ENCODE results near the gene THAP6.
A peak's percentile ranks its signal among the peaks of the same experiment; 100 is the strongest.

GRCh38 chr4:75555294-75556164 lies 41.3 kb downstream of the THAP6 start, which contains the start of gene ODAPH:
- peak; percentile 55 for TF ChIP-seq CTCF (conservative IDR thresholded peaks at IDR 0.05)
- no peak for TF ChIP-seq EZH2 (IDR thresholded peaks at IDR 0.05; ENCODE audit: low read depth)

Data from PC-9 (cell line).